Measurements from ENCODE around the gene RACGAP1. TPM values are rescaled to one million over a fixed set of nuclear protein-coding genes. Genes with fewer than 3 reads are reported as not detected.

Gene RACGAP1
- total and polyA plus RNA-seq, 2 of the 4 experiments (the other 2 are of a cell fraction) = 37.9 to 110 TPM

DNA sequence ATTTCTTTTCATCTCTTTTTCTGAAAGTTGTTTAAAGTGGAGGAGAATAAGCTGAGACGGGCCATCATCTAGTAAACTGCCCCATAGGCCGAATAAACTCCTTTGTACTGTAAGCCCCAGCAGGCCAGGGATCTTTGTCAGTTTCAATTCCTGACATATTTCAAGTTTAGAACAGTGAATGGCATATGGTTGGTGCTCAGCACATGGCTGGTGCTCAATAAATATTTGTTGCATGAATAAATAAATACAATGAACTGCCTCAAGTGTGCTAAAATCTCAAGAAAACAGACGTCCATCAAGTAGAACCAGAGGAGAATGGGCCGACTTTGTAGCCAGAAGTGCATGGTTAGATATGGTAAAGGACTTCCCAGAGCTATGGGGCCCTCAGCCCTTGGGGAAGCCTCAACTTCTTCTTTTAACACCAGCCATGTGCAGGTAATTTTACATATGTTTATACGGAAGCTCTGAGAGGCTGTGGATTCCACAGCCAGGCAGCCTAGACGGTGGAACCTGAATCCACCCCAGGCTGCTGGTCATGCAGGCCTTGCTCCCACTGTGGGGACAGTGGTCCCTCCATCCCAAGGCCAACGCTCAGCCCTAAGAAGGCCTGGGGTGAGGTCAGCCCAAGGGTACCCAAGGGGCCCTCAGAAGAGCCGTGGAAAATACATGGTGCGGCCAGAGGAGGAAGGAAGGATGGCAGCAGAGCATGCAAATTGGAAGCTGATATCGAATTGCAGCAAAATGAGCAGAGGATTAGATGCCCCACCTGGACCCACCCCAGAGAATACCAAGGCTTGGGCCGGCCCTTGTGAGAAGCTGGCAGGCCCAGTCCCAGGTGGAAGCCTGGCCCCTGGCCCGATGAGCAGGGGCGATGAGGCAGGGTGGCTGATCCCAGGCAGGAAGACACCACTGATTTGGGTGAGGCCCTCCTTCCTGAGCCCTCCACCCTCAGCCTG is 83.5 kb downstream of the RACGAP1 start:
- H2BK120ac ChIP-seq (ENCODE audit: low read depth, low read length) = no peak overlapping the region
- no peak overlapping the region for H4K91ac ChIP-seq (ENCODE audit: insufficient read depth, low read depth, low read length)
- no peak overlapping the region for H4K8ac ChIP-seq (ENCODE audit: low read depth in 2 of 2, low read length in 2 of 2)
- H4K5ac ChIP-seq (ENCODE audit: low read depth, low read length) = no peak overlapping the region
- no peak overlapping the region for H3K56ac ChIP-seq (ENCODE audit: extremely low read depth, insufficient read depth, low read length)
- no peak overlapping the region for H2AK5ac ChIP-seq (ENCODE audit: low read depth, low read length)
- H2BK15ac ChIP-seq (ENCODE audit: low read depth, low read length) = no peak overlapping the region
- ChIA-PET CTCF (interaction anchor here (1.2 kb wide), 1 partner anchor 11 kb away, joined by 3 read pairs; no protein-coding TSS in a partner anchor), POLR2A (ENCODE audit: unreplicated experiment) (no interaction called here)
- H3K4me1 ChIP-seq (ENCODE audit: control insufficient read depth, insufficient read depth, low read length) = no peaks in the 10 kb centered on the region; the same call in 1 of the 2 replicates
- dilution Hi-C loops (cut with HindIII; ENCODE audit: low sequenced_read_pairs, unreplicated experiment) = no loop called here
- ATAC-seq (ENCODE audit: low read depth) = no peak
- no peak for DNase-seq
- H3K14ac ChIP-seq (replicated peaks; ENCODE audit: low read depth, low read length) = no peak overlapping the region
- no TSS peak for BruUV-seq (replicated peaks)
- no peak overlapping the region for H2AFZ ChIP-seq (replicated peaks; ENCODE audit: low read length, poor library complexity)
- no peak overlapping the region for H2AK9ac ChIP-seq (replicated peaks; ENCODE audit: low read depth, low read length, poor library complexity)
- no peaks in the 10 kb centered on the region for H3K36me3 ChIP-seq (ENCODE audit: control insufficient read depth, insufficient read depth, low read length)
- no peaks in the 10 kb centered on the region for H4K20me1 ChIP-seq (ENCODE audit: insufficient read depth, low read length)
- no peak overlapping the region for H3K4me2 ChIP-seq (ENCODE audit: low read depth, low read length)
- intact Hi-C loops (cut with micrococcal nuclease) = no loop called here
- H3K27me3 ChIP-seq (ENCODE audit: control insufficient read depth, insufficient read depth, low read length) = no peaks in the 10 kb centered on the region
- H3K4ac ChIP-seq (ENCODE audit: low read depth, low read length) = no peak overlapping the region
- WGBS, 2 experiments (ENCODE audit: extremely low coverage in 2 of 2, insufficient read length in 1 of 2) = 100% methylated on average over 1 of the region's 13 CpGs; no CpG with 5 or more reads in 1 of the 2 experiments
- H3K9me1 ChIP-seq (ENCODE audit: insufficient read depth, low read length) = 0 out of 2 replicates have a peak, but pooled peaks cover 3% of the 10 kb centered on the region
- no peak overlapping the region for H3K23ac ChIP-seq (ENCODE audit: low read depth, low read length)
- H2BK5ac ChIP-seq (ENCODE audit: low read depth, low read length, poor library complexity, severe bottlenecking) = no peak overlapping the region
- H3K18ac ChIP-seq (ENCODE audit: low read depth, low read length) = no peak overlapping the region
- in situ Hi-C loops (cut with MboI; ENCODE audit: low sequenced_read_pairs) = no loop called here
- H3K27ac ChIP-seq (ENCODE audit: insufficient read depth, low read length) = no peak overlapping the region
- TF ChIP-seq, protein P1, sequence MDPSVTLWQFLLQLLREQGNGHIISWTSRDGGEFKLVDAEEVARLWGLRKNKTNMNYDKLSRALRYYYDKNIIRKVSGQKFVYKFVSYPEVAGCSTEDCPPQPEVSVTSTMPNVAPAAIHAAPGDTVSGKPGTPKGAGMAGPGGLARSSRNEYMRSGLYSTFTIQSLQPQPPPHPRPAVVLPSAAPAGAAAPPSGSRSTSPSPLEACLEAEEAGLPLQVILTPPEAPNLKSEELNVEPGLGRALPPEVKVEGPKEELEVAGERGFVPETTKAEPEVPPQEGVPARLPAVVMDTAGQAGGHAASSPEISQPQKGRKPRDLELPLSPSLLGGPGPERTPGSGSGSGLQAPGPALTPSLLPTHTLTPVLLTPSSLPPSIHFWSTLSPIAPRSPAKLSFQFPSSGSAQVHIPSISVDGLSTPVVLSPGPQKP (IDR thresholded peaks at IDR 0.05; ENCODE audit: borderline replicate concordance, low read depth, low read length) = no peak
- TF ChIP-seq MAZ (IDR thresholded peaks at IDR 0.05; ENCODE audit: borderline replicate concordance, low read depth, low read length) = no peak
- TF ChIP-seq CEBPB (IDR thresholded peaks at IDR 0.05; ENCODE audit: low read depth, low read length) = no peak
- TF ChIP-seq CHD1 (IDR thresholded peaks at IDR 0.05; ENCODE audit: low read depth, low read length) = no peak
- TF ChIP-seq RFX5 (IDR thresholded peaks at IDR 0.05; ENCODE audit: low read depth, low read length) = no peak
- TF ChIP-seq SMC3 (IDR thresholded peaks at IDR 0.05; ENCODE audit: low read depth, low read length) = no peak
- no peak for TF ChIP-seq MXI1 (IDR thresholded peaks at IDR 0.05; ENCODE audit: borderline replicate concordance, low read depth, low read length)
- no peak for TF ChIP-seq CTCF (conservative IDR thresholded peaks at IDR 0.05; ENCODE audit: low read depth, low read length)
- no peak for TF ChIP-seq NFE2L2 (IDR thresholded peaks at IDR 0.05; ENCODE audit: low read depth, low read length)
- TF ChIP-seq BHLHE40 (IDR thresholded peaks at IDR 0.05; ENCODE audit: low read depth, low read length) = no peak
- no peak for TF ChIP-seq POLR2A (IDR thresholded peaks at IDR 0.05; ENCODE audit: low read depth, low read length)
- TF ChIP-seq MAFK (IDR thresholded peaks at IDR 0.05; ENCODE audit: low read depth, low read length) = no peak
- H3K9ac ChIP-seq (ENCODE audit: low read depth, low read length) = no peak overlapping the region
- no peaks in the 10 kb centered on the region for H3K79me1 ChIP-seq (ENCODE audit: low read depth in 1 of 2, low read length in 2 of 2)
- no peak overlapping the region for H2BK20ac ChIP-seq (ENCODE audit: low read depth, low read length)
- no peak overlapping the region for H3K4me3 ChIP-seq (ENCODE audit: insufficient read depth, low read depth, low read length)
- no peaks in the 10 kb centered on the region for H3K9me3 ChIP-seq (ENCODE audit: control insufficient read depth, insufficient read depth, low read length)

Data from IMR-90 (cell line).